GM19043 (cell line): ENCODE measurements around the gene ZNF717.
"Not testable (repeated sequence)": the region's sequence is repeated elsewhere in the genome, so short reads cannot be mapped to it uniquely, and the experiment has no call there.

Source experiments
- ATAC-seq: cut with Tn5 transposase; IDR thresholded peaks from one replicate; pipeline ENCODE4 v1.9.1; 2021; ENCODE audit warnings: low read depth; ENCODE audit not compliant: unreplicated experiment

ZNF717 gene

GRCh38 chr3:75785081-75785755 lies at the start of gene ZNF717:
Gene ZNF717, minus strand, starts transcription at chr3:75785549. Its CDS starts 2,187 bp downstream, at chr3:75783362.
- not testable (repeated sequence) for ATAC-seq

GRCh38 chr3:75831076-75831475 lies 45.7 kb upstream of the ZNF717 start:
- not testable (repeated sequence) for ATAC-seq

GRCh38 chr3:75818019-75818418 lies 32.7 kb upstream of the ZNF717 start:
- not testable (repeated sequence) for ATAC-seq

- not testable (repeated sequence) for ATAC-seq
These were observed 31.2 kb upstream of the ZNF717 start for GRCh38 chr3:75816287-75817180.

GRCh38 chr3:75814797-75815196 lies 29.4 kb upstream of the ZNF717 start:
- ATAC-seq = no peak

GRCh38 chr3:75782506-75782905 lies 2.8 kb downstream of the ZNF717 start:
- ATAC-seq = no peak

- no peak for ATAC-seq
These were observed 4.1 kb downstream of the ZNF717 start for GRCh38 chr3:75781079-75781745.

GRCh38 chr3:75777742-75778141 lies 7.6 kb downstream of the ZNF717 start:
- ATAC-seq = not testable (repeated sequence)

- ATAC-seq = not testable (repeated sequence)
These were observed 13.7 kb downstream of the ZNF717 start for GRCh38 chr3:75771631-75772030.

GRCh38 chr3:75768303-75769017 lies 16.9 kb downstream of the ZNF717 start:
- ATAC-seq = no peak

- ATAC-seq = no peak
These were observed 47.4 kb downstream of the ZNF717 start for GRCh38 chr3:75737831-75738493.

- ATAC-seq = no peak
These were observed 57.4 kb downstream of the ZNF717 start for GRCh38 chr3:75727985-75728384.

- no peak for ATAC-seq
These were observed 93.3 kb downstream of the ZNF717 start for GRCh38 chr3:75692061-75692460.

GRCh38 chr3:75687323-75687722 lies 98.0 kb downstream of the ZNF717 start:
- ATAC-seq = no peak
